ENCODE results near the gene HSD3B1. TPM values are rescaled to one million over a fixed set of nuclear protein-coding genes. Genes with fewer than 3 reads are reported as not detected.
"Not testable (repeated sequence)": the region's sequence is repeated elsewhere in the genome, so short reads cannot be mapped to it uniquely, and the experiment has no call there.

HSD3B1 gene
- total RNA-seq, 1 donor from 2014 or later: not detected

GRCh38 chr1:119547306-119547705, 40.3 kb downstream of the HSD3B1 start:
- ATAC-seq (no peak), DNase-seq (ENCODE audit: missing footprints) (no peak)
- intact Hi-C loops (cut with DNase I): no loop called here

GRCh38 chr1:119547805-119548204, 40.8 kb downstream of the HSD3B1 start:
- intact Hi-C loops (cut with DNase I): no loop called here
- no peak for DNase-seq (ENCODE audit: missing footprints)
- ATAC-seq: no peak

DNA sequence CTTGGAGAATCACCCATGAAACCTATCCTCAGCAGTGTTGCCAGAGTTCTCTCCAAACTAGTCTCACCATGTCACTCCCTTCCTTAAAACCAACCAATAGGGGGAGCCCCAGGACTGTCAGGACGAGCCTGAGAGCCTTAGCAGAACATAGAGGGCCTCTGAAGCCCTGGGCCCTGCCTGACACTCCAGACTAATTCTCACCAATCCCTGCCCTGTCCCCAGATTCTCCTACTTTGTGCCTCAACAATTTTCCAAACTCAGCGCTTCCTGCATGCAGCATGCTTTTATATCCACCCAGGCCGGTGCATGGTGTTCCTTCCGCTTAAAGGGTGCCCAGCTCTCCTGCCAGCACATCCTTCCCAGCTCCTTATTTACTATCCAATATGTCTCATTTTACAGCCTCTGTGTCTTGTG, 42.7 kb downstream of the HSD3B1 start:
- ATAC-seq (peak; percentile 82), DNase-seq (ENCODE audit: missing footprints) (no peak)
- intact Hi-C loops (cut with DNase I): no loop called here

DNA sequence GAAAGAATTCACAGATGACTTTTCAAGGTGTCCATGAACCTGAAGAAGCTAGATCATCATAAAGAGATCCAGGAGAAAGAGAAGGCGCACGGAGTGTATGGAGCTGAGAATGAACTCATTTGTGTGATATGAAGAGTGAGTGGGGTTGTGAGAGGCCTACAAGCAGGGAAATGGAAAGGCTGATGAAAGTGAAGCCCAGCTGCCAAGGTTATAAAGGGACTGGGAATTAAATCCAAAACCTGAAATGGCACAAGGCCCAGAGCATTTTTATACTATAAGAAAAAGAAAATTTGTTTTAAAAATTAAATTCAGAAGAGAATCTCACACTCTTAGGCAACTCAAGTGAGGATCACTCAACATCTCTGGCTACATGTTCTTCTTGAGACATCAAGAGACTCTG, 43.4 kb downstream of the HSD3B1 start:
- DNase-seq (ENCODE audit: missing footprints): no peak
- intact Hi-C loops (cut with DNase I): no loop called here
- ATAC-seq: no peak

- intact Hi-C loops (cut with DNase I): no loop called here
- no peak for ATAC-seq
Measured at GRCh38 chr1:119551218-119551617, 44.2 kb downstream of the HSD3B1 start.

GRCh38 chr1:119552656-119553055, 45.6 kb downstream of the HSD3B1 start:
- DNase-seq (ENCODE audit: missing footprints); ATAC-seq; intact Hi-C loops (cut with DNase I): not testable (repeated sequence)

More at GRCh38 chr1:119551218-119551617, 44.2 kb downstream of the HSD3B1 start:
- DNase-seq (ENCODE audit: missing footprints): no peak

GRCh38 chr1:119553302-119554071, 46.5 kb downstream of the HSD3B1 start:
- ATAC-seq; DNase-seq (ENCODE audit: missing footprints); intact Hi-C loops (cut with DNase I): not testable (repeated sequence)

- intact Hi-C loops (cut with DNase I): no loop called here
- ATAC-seq: no peak
- DNase-seq (ENCODE audit: missing footprints): no peak
Measured at GRCh38 chr1:119554183-119554582, 47.2 kb downstream of the HSD3B1 start.

GRCh38 chr1:119556423-119556822, 49.4 kb downstream of the HSD3B1 start:
- ATAC-seq (no peak), DNase-seq (ENCODE audit: missing footprints) (no peak)
- intact Hi-C loops (cut with DNase I): no loop called here

DNA sequence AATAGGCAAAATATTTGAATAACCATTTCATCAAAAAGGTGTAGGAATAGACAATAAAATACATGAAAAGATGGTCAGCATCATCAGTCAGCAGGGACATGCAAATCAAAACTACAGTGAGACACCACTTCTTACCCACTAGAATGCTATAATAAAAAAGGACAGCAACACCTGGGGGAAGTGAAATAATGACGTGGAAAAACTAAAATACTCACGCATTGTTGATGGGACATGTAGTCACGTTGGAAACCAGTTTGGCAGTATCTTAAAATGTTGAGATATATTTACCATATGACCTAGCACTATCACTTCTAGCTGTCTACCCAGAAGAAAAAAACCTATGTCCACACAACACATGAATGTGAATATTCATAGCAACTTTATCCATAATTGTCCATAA, 53.4 kb downstream of the HSD3B1 start:
- ATAC-seq; intact Hi-C loops (cut with DNase I): not testable (repeated sequence)

GRCh38 chr1:119564548-119564947, 57.5 kb downstream of the HSD3B1 start:
- intact Hi-C loops (cut with DNase I): no loop called here
- ATAC-seq (no peak), DNase-seq (ENCODE audit: missing footprints) (no peak)

More for the DNA sequence above, 53.4 kb downstream of the HSD3B1 start:
- not testable (repeated sequence) for DNase-seq (ENCODE audit: missing footprints)

Other genes starting within 250 kb of the HSD3B1 start
- not detected for gene HAO2, start 138.4 kb upstream of the HSD3B1 start, total RNA-seq
- not detected for gene HSD3B2, start 92.1 kb upstream of the HSD3B1 start, total RNA-seq
- 8.8 TPM for gene ZNF697, start 141.1 kb downstream of the HSD3B1 start, total RNA-seq
- gene PHGDH, start 204.7 kb downstream of the HSD3B1 start, total RNA-seq: 9.7 TPM